Measurements from ENCODE around the gene STK32C.
"Not testable (repeated sequence)": the region's sequence is repeated elsewhere in the genome, so short reads cannot be mapped to it uniquely, and the experiment has no call there.

Gene STK32C

GRCh38 chr10:132272231-132272971 lies 35.3 kb downstream of the STK32C start:
- H3K27me3 ChIP-seq (ENCODE audit: control insufficient read depth, insufficient read depth, low read length), result no peaks in the 10 kb centered on the region
- WGBS (ENCODE audit: insufficient coverage, insufficient read length), result no CpG with 5 or more reads among the region's 35 CpGs
- H3K4me1 ChIP-seq (ENCODE audit: control insufficient read depth, insufficient read depth, low read length), result no peaks in the 10 kb centered on the region
- no peak overlapping the region for H3K27ac ChIP-seq (ENCODE audit: low read length)
- no peaks in the 10 kb centered on the region for H3K9me3 ChIP-seq (ENCODE audit: control insufficient read depth, insufficient read depth, low read length)
- no peak for DNase-seq (ENCODE audit: low read depth, low spot score)
- H3K4me3 ChIP-seq (ENCODE audit: low read length), result no peak overlapping the region
- H3K36me3 ChIP-seq (ENCODE audit: control insufficient read depth, insufficient read depth, low read length), result no peaks in the 10 kb centered on the region; the same call in 1 of the 2 replicates

GRCh38 chr10:132271458-132272230 lies 36.1 kb downstream of the STK32C start:
- Histone ChIP-seq H3K9me3 (ENCODE audit: control insufficient read depth, insufficient read depth, low read length) (no peaks in the 10 kb centered on the region), H3K4me3 (ENCODE audit: low read length) (no peak overlapping the region), H3K4me1 (ENCODE audit: control insufficient read depth, insufficient read depth, low read length) (no peaks in the 10 kb centered on the region), H3K27me3 (ENCODE audit: control insufficient read depth, insufficient read depth, low read length) (no peaks in the 10 kb centered on the region), H3K27ac (ENCODE audit: low read length) (no peak overlapping the region), H3K36me3 (ENCODE audit: control insufficient read depth, insufficient read depth, low read length) (no peaks in the 10 kb centered on the region; the same call in 1 of the 2 replicates)
- no peak for DNase-seq (ENCODE audit: low read depth, low spot score)
- WGBS (ENCODE audit: insufficient coverage, insufficient read length), result no CpG with 5 or more reads among the region's 27 CpGs

- Histone ChIP-seq H3K9me3 (ENCODE audit: control insufficient read depth, insufficient read depth, low read length) (no peaks in the 10 kb centered on the region), H3K4me3 (ENCODE audit: low read length) (no peak overlapping the region), H3K36me3 (ENCODE audit: control insufficient read depth, insufficient read depth, low read length) (no peaks in the 10 kb centered on the region; the same call in 1 of the 2 replicates), H3K27me3 (ENCODE audit: control insufficient read depth, insufficient read depth, low read length) (no peaks in the 10 kb centered on the region), H3K4me1 (ENCODE audit: control insufficient read depth, insufficient read depth, low read length) (no peaks in the 10 kb centered on the region; the same call in 1 of the 2 replicates), H3K27ac (ENCODE audit: low read length) (no peak overlapping the region)
- no CpG with 5 or more reads among the region's 11 CpGs for WGBS (ENCODE audit: insufficient coverage, insufficient read length)
- DNase-seq (ENCODE audit: low read depth, low spot score), result no peak
Measured at GRCh38 chr10:132270721-132271457, 36.9 kb downstream of the STK32C start.

DNA sequence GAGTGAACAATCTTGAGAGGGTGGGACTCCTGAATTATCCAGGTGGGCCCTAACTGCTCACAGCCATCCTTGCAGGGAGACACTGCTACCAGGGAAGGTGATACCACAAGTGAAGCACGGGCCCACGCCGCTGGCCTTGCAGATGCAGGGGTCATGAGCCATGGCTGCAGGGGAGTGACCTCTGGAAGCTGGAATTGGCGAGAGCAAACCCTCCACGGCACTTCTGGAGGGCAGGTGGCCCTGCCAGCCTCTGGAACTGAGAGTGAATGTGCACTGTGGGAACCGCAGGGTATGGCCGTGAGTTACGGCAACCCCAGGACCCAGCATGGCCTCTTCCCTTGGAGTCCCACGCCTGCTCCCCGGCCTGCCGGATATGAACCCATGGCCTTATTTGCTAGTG lies 37.5 kb downstream of the STK32C start:
- Histone ChIP-seq H3K4me3 (ENCODE audit: low read length) (no peak overlapping the region), H3K4me1 (ENCODE audit: control insufficient read depth, insufficient read depth, low read length) (no peaks in the 10 kb centered on the region; the same call in 1 of the 2 replicates), H3K27me3 (ENCODE audit: control insufficient read depth, insufficient read depth, low read length) (no peaks in the 10 kb centered on the region), H3K27ac (ENCODE audit: low read length) (no peak overlapping the region), H3K36me3 (ENCODE audit: control insufficient read depth, insufficient read depth, low read length) (no peaks in the 10 kb centered on the region; the same call in 1 of the 2 replicates), H3K9me3 (ENCODE audit: control insufficient read depth, insufficient read depth, low read length) (no peaks in the 10 kb centered on the region)
- DNase-seq (ENCODE audit: low read depth, low spot score), result no peak
- WGBS (ENCODE audit: insufficient coverage, insufficient read length), result no CpG with 5 or more reads among the region's 11 CpGs

DNA sequence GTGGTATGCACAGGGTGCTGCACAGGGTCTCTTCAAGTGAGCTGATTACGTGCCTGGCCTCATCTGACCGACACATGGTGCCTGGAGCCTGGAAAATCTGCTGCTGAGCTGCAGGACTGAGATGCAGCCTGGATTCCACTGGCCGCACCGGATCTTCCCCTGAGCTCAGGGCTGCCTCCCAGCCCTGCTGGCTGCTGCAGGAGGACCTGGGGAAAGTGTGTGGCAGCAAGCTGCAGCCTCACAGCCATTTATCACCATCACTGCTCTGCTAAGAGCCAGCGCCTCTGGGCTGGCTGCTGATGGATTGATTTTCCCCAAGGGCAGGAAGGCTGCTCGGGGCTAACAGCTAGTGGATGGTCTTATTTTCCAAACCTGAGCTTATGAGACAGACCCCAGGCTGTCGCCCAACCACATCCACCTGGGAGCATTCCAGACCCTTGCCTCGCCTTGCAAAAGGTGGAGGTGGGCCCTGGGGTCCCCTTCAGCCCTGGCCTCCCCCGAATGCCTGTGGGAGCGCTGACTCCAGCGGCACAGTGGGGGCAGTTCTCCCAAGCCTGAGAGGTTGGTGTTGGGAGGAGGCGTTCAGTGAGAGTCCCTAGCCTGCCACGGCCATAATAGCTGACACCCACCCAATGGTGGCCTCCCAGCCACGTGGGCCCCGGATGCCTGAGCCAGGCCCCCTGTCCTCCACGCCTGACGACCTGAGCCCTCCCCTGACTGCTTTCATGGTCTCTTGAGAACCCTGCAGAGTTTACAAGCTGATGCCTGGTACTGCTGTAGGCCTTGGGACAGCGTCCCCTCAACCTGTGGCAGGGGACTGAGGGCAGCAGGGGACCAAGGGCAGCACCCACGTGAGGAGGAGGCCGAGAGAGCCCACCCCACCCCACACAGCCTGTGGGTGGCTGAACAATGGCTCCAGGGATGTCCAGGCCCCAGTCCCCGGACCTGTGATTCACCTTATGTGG lies 38.2 kb downstream of the STK32C start:
- no peak overlapping the region for H3K4me3 ChIP-seq (ENCODE audit: low read length)
- H3K9me3 ChIP-seq (ENCODE audit: control insufficient read depth, insufficient read depth, low read length), result no peaks in the 10 kb centered on the region
- no peak overlapping the region for H3K27ac ChIP-seq (ENCODE audit: low read length)
- H3K4me1 ChIP-seq (ENCODE audit: control insufficient read depth, insufficient read depth, low read length), result no peaks in the 10 kb centered on the region; the same call in 1 of the 2 replicates
- no peak for DNase-seq (ENCODE audit: low read depth, low spot score)
- no peaks in the 10 kb centered on the region for H3K36me3 ChIP-seq (ENCODE audit: control insufficient read depth, insufficient read depth, low read length)
- no CpG with 5 or more reads among the region's 21 CpGs for WGBS (ENCODE audit: insufficient coverage, insufficient read length)
- H3K27me3 ChIP-seq (ENCODE audit: control insufficient read depth, insufficient read depth, low read length), result no peaks in the 10 kb centered on the region

GRCh38 chr10:132267916-132268315 lies 39.8 kb downstream of the STK32C start:
- not testable (repeated sequence) for H3K4me1 ChIP-seq (ENCODE audit: control insufficient read depth, insufficient read depth, low read length); H3K27ac ChIP-seq (ENCODE audit: low read length); H3K9me3 ChIP-seq (ENCODE audit: control insufficient read depth, insufficient read depth, low read length); H3K27me3 ChIP-seq (ENCODE audit: control insufficient read depth, insufficient read depth, low read length); H3K4me3 ChIP-seq (ENCODE audit: low read length); DNase-seq (ENCODE audit: low read depth, low spot score); H3K36me3 ChIP-seq (ENCODE audit: control insufficient read depth, insufficient read depth, low read length)
- WGBS (ENCODE audit: insufficient coverage, insufficient read length), result no CpG with 5 or more reads among the region's 12 CpGs

DNA sequence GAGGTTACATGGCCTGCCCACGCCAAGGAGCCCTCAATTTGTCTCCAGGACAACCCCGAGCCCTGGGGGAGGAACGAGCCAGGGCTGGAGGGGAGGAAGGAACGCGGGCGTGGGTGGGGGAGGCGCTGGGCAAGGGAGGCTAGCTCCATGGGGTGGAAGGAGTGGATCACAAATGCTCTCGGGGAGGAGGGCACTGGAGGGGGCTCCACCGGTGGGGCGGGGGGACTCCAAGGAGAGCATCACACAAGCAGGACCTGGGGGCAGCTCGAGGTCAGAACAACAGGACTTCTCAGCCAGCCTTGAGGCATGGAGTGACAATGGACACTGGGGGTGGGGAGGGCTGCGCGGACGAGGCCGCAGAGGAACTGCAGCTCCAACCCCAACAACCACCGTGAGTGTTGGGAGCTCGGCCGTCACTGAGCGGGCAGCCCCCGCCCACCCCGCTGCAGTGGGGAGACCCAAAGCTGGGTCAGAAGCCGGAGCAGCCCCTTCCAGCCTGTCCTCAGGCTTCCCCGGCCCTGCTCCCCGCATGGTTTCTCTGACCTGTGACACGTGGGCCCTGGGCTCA lies 41.1 kb downstream of the STK32C start:
- no peaks in the 10 kb centered on the region for H3K36me3 ChIP-seq (ENCODE audit: control insufficient read depth, insufficient read depth, low read length)
- no peaks in the 10 kb centered on the region; the same call in 1 of the 2 replicates for H3K4me1 ChIP-seq (ENCODE audit: control insufficient read depth, insufficient read depth, low read length)
- H3K9me3 ChIP-seq (ENCODE audit: control insufficient read depth, insufficient read depth, low read length), result no peaks in the 10 kb centered on the region
- no peak overlapping the region for H3K4me3 ChIP-seq (ENCODE audit: low read length)
- no CpG with 5 or more reads among the region's 25 CpGs for WGBS (ENCODE audit: insufficient coverage, insufficient read length)
- no peaks in the 10 kb centered on the region for H3K27me3 ChIP-seq (ENCODE audit: control insufficient read depth, insufficient read depth, low read length)
- no peak overlapping the region for H3K27ac ChIP-seq (ENCODE audit: low read length)
- no peak for DNase-seq (ENCODE audit: low read depth, low spot score)

- no peaks in the 10 kb centered on the region for H3K27me3 ChIP-seq (ENCODE audit: control insufficient read depth, insufficient read depth, low read length)
- no peak overlapping the region for H3K4me3 ChIP-seq (ENCODE audit: low read length)
- H3K4me1 ChIP-seq (ENCODE audit: control insufficient read depth, insufficient read depth, low read length), result no peaks in the 10 kb centered on the region; the same call in 1 of the 2 replicates
- no peaks in the 10 kb centered on the region for H3K36me3 ChIP-seq (ENCODE audit: control insufficient read depth, insufficient read depth, low read length)
- no CpG with 5 or more reads among the region's 15 CpGs for WGBS (ENCODE audit: insufficient coverage, insufficient read length)
- H3K27ac ChIP-seq (ENCODE audit: low read length), result no peak overlapping the region
- no peaks in the 10 kb centered on the region for H3K9me3 ChIP-seq (ENCODE audit: control insufficient read depth, insufficient read depth, low read length)
- no peak for DNase-seq (ENCODE audit: low read depth, low spot score)
Measured at GRCh38 chr10:132265890-132266496, 41.8 kb downstream of the STK32C start.
